Lower leg skin (tissue), 3 donors: ENCODE data around the gene DDN.

Experiments used
- CTCF ChIP-seq, 3 donors: fragments of 450-650 bp; IDR thresholded peaks; one replicate each; pipeline ENCODE4 v1.5.1; 2016; ENCODE audit warnings: antibody characterized with exemption in 3 of 3, mild to moderate bottlenecking in 3 of 3, moderate library complexity in 2 of 3
- POLR2A ChIP-seq, 2 donors: fragments of 450-650 bp; IDR thresholded peaks; one replicate each; pipeline ENCODE4 v1.6.1; 2016 to 2017; ENCODE audit warnings: antibody characterized with exemption in 2 of 2, mild to moderate bottlenecking in 1 of 2, moderate library complexity in 1 of 2

GRCh38 chr12:49043856-49044258 is 44.7 kb upstream of the DDN start:
- no peak for TF ChIP-seq POLR2A (IDR thresholded peaks at IDR 0.05)
- no peak for TF ChIP-seq CTCF (IDR thresholded peaks at IDR 0.05)
